ENCODE results near the gene FCMR.

DNA sequence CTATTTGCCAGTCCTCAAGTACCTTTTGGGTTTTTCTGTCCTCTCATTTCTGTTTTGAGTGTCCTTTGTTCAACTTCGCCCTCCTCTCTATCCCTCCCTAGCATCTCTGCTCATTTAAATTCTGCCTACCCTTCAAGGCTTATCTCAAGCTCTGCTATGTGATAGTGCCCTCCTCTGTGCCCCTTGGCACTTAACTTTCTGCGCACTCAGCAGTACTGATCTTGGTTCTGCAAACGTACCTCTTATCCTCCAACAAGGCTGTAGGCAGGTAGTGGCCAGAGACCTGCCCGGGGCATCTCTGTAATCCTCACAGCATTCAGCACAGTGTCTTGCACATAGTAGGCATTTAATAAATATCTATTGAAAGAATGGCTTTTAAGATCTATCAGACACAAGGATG lies 61.6 kb downstream of the FCMR start:
- TF ChIP-seq CTCF (IDR thresholded peaks at IDR 0.05) (no peak), POLR2A (IDR thresholded peaks at IDR 0.05) (no peak)

All from ovary (tissue), 3 donors.